Adrenal gland (tissue), 12 donors: Measurements from ENCODE around the gene MED26. TPM values are rescaled to one million over a fixed set of nuclear protein-coding genes. Genes with fewer than 3 reads are reported as not detected.

ENCODE experiments used
- DNase-seq, 7 donors: peaks; one replicate each; pipeline ENCODE4 v3.0.0-alpha.2; 2019 to 2020
- H3K27ac ChIP-seq, 5 donors: fragments of 200-600 bp; sonication (generic) in 4 of 5; 1 replicate in 3 of 5; 2 replicates in 2 of 5; pipeline versions ENCODE4 v1.5.1 to v1.8.0; 2016 to 2020; ENCODE audit warnings: mild to moderate bottlenecking in 1 of 5
- H3K27me3 ChIP-seq: fragments of 200-600 bp; 2 replicates; pipeline ENCODE4 v1.8.0; 2021
- H3K36me3 ChIP-seq, 2 donors: fragments of 200-600 bp; replicated peaks in 1 of 2; 1 replicate in 1 of 2; 2 replicates in 1 of 2; pipeline versions ENCODE4 v1.5.1 to v1.8.0; 2018 to 2022
- H3K4me1 ChIP-seq, 2 donors: fragments of 200-600 bp; replicated peaks in 1 of 2; 1 replicate in 1 of 2; 2 replicates in 1 of 2; pipeline versions ENCODE4 v1.5.1 to v1.8.0; 2018 to 2021
- H3K4me3 ChIP-seq, 4 donors: fragments of 200-600 bp; sonication (generic) in 3 of 4; one replicate each; pipeline ENCODE4 v1.5.1; 2016 to 2018
- H3K9me3 ChIP-seq, 3 donors: fragments of 200-600 bp; sonication (generic) in 1 of 3; replicated peaks in 1 of 3; 1 replicate in 2 of 3; 2 replicates in 1 of 3; pipeline versions ENCODE4 v1.5.1 to v1.8.0; 2016 to 2021
- POLR2A ChIP-seq, 2 donors: fragments of 450-650 bp; IDR thresholded peaks; one replicate each; pipeline ENCODE4 v1.6.1; 2017; ENCODE audit warnings: antibody characterized with exemption in 2 of 2, mild to moderate bottlenecking in 2 of 2, moderate library complexity in 1 of 2
- WGBS, 4 donors: extraction: QIAGEN DNeasy Blood & Tissue Kit in 2 of 4; methylation state at CpG; one replicate each; pipeline versions ENCODE4 v1.1.5 to v1.1.7; 2013 to 2017; 5-methylcytosine and 5-hydroxymethylcytosine counted together
- intact Hi-C, 2 donors: fragments of 100-400 bp; cut with DNase I; formaldehyde crosslinking; loops; one replicate each; pipeline versions ENCODE4 v1.14.1 to v1.15.0; 2022 to 2023
- polyA plus RNA-seq, 3 donors: library from polyadenylated mRNA; stranded (reverse); fragments of 200-250 nt in 2 of 3; fragments of 350-450 nt in 1 of 3; fragmentation: Illumina TruSeq in 1 of 3; extraction: RNeasy Lipid Tissue Mini Kit (QIAGEN cat#74804) in 1 of 3; gene quantifications; one replicate each; pipeline ENCODE4 v1.2.3, GENCODE V29; 2013 to 2014
- total RNA-seq, 9 donors: library from RNA; depleted of rRNA in 4 of 9; stranded (reverse); fragments of >200 nt in 4 of 9; fragments of 120-200 nt in 1 of 9; fragmentation: NEBNext Ultra II Directional in 1 of 9; extraction: Animal tissue kit (Norgen Biotek cat#: 25700) in 1 of 9; gene quantifications; one replicate each; pipeline versions ENCODE4 v1.1.0 to v1.2.4, GENCODE V29; 2013 to 2023
- TF ChIP-seq, protein P1 (sequence below), 6 experiments: fragments of 450-650 bp in 4 of 6; fragments of 200-600 bp in 2 of 6; sonication (generic) in 1 of 6; IDR thresholded peaks; 1 replicate in 5 of 6; 2 replicates in 1 of 6; pipeline versions ENCODE4 v1.5.1 to v1.8.0; 2016 to 2021; ENCODE audit warnings: antibody characterized with exemption in 6 of 6, mild to moderate bottlenecking in 2 of 6, moderate library complexity in 1 of 6
- donor health status: healthy with polysubstance abuse.
- donor health status: Bipolar disorder and iron deficiency.
- donor health status: DM: yes; HTN: yes; CAD: no.
- donor health status: DM: no; HTN: no; CAD: no.
- donor health status: DM: no; HTN: no; CAD: no.
- donor health status: DM: yes; HTN: yes; CAD: no.

The MED26 gene
- total and polyA plus RNA-seq, 12 donors, result 4.6 to 17.3 (median 9.0) TPM

DNA sequence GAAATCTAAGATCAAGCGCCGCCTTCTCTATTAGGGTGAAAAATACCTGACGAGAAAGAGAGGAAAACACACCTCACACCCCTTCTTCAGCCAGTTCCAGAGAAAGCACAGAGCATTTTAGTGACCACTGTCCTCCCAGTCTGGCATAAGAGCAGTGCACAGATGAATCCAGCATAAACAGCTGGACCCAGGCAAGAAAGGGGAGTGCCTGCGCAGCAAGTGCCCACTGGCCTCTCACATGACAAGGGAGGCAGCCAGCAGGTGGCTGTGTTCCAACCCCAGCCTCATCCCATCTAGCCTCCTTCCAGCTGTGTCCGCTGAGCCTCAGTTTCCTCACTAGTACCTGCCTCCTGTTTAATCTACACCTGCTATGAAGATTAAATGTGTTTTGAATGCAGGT lies 8.0 kb downstream of the MED26 start:
- TF ChIP-seq, protein P1, sequence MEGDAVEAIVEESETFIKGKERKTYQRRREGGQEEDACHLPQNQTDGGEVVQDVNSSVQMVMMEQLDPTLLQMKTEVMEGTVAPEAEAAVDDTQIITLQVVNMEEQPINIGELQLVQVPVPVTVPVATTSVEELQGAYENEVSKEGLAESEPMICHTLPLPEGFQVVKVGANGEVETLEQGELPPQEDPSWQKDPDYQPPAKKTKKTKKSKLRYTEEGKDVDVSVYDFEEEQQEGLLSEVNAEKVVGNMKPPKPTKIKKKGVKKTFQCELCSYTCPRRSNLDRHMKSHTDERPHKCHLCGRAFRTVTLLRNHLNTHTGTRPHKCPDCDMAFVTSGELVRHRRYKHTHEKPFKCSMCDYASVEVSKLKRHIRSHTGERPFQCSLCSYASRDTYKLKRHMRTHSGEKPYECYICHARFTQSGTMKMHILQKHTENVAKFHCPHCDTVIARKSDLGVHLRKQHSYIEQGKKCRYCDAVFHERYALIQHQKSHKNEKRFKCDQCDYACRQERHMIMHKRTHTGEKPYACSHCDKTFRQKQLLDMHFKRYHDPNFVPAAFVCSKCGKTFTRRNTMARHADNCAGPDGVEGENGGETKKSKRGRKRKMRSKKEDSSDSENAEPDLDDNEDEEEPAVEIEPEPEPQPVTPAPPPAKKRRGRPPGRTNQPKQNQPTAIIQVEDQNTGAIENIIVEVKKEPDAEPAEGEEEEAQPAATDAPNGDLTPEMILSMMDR (IDR thresholded peaks at IDR 0.05), result no peak
- no peak for TF ChIP-seq POLR2A (IDR thresholded peaks at IDR 0.05)
- 83 to 95% (median 91%) methylated on average over 4 to 5 of the region's 5 CpGs for WGBS, 4 donors
- H3K4me3 ChIP-seq, result no peak overlapping the region
- no peaks in the 10 kb centered on the region for H3K9me3 ChIP-seq
- no peaks in the 10 kb centered on the region for H3K36me3 ChIP-seq
- H3K4me1 ChIP-seq, result peaks cover 27 to 33% of the 10 kb centered on the region in 2 donors
- DNase-seq, result no peak
- intact Hi-C loops, result loop anchor here (5.0 to 10.0 kb wide), 2 partner anchors 43 to 45 kb away; partner anchors contain the start of gene SLC35E1 (in 1 of the 2)
- H3K27me3 ChIP-seq, result no peaks in the 10 kb centered on the region
- no peak overlapping the region for H3K27ac ChIP-seq

DNA sequence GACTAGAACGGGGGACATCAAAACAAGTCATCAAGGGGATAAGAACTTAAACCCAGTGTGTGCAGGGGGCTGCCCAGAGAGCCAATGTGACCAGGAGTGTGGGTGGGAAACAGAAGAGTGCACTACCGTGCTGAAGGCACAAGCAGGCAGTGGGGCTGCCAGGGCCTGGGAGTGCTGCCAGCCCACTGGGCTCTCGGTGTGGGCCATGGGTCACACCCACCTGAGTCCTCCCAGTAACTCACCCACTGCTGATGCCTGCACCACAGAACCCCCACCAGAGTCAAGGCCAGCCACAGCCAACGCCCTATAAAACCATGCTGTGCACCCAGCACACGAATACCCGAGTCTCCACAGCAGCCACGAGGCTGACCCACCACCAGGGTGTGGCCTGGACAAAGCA lies 8.5 kb downstream of the MED26 start:
- TF ChIP-seq, protein P1 (IDR thresholded peaks at IDR 0.05), result no peak
- TF ChIP-seq POLR2A (IDR thresholded peaks at IDR 0.05), result no peak
- Histone ChIP-seq H3K27ac (no peak overlapping the region), H3K27me3 (no peaks in the 10 kb centered on the region), H3K9me3 (no peaks in the 10 kb centered on the region), H3K4me3 (no peak overlapping the region), H3K4me1 (peaks cover 21 to 33% of the 10 kb centered on the region in 2 donors), H3K36me3 (no peaks in the 10 kb centered on the region)
- intact Hi-C loops, result no loop called here
- WGBS, 4 donors, result 28 to 54% (median 38%) methylated on average over 4 to 7 of the region's 7 CpGs
- DNase-seq, result peak in 4 of 7 donors; percentile 45 to 61 (median 53)

DNA sequence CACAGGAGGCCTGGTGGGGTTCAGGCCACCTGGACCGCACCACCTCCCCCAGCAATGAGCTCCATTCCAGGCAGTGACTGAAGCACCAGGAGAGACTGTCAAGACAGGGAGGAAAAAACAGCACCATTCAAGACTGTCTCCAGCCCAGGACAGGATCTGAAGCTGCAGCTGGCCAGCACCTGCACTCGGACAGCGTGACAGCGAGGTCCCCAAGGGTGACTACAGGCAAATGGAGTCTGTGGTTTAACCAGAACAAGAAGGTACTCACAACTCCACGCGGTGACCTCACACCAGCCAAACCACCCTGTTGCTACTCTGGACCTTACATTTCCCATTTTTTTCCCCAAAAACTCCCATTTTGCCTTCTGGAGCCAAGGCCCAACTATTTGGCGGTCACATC lies 9.8 kb downstream of the MED26 start:
- intact Hi-C loops, result no loop called here
- no peak for DNase-seq
- Histone ChIP-seq H3K4me3 (no peak overlapping the region), H3K27ac (no peak overlapping the region), H3K27me3 (no peaks in the 10 kb centered on the region), H3K9me3 (no peaks in the 10 kb centered on the region), H3K36me3 (no peaks in the 10 kb centered on the region), H3K4me1 (peaks cover 16 to 30% of the 10 kb centered on the region in 2 donors)
- 93 to 100% (median 97%) methylated on average over 2 to 7 of the region's 7 CpGs for WGBS, 4 donors
- no peak for TF ChIP-seq POLR2A (IDR thresholded peaks at IDR 0.05)
- TF ChIP-seq, protein P1 (IDR thresholded peaks at IDR 0.05), result no peak

DNA sequence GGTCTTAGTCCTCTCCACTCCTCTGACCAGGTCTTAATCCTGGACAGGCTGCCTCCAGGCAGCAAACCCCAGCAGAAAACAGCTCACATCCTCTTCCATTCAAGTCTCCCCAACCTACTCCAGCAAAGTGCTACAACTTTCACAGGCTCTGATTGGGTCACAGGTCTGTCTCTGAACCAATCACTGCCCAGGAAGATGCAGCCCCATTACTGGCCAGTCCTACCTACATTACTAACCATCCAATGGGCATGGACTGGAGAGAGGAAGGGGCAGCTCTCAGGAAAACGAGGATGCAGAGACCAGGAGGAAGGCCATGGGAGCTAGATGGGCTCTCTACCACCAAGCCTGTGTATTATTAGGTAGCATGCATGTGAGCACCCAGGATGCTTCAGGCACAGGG lies 12.2 kb downstream of the MED26 start:
- intact Hi-C loops, result no loop called here

More for the DNA sequence above, 12.2 kb downstream of the MED26 start:
- Histone ChIP-seq H3K36me3 (no peaks in the 10 kb centered on the region), H3K27ac (no peak overlapping the region), H3K4me1 (peaks cover 34 to 55% of the 10 kb centered on the region in 2 donors), H3K4me3 (no peak overlapping the region), H3K9me3 (no peaks in the 10 kb centered on the region), H3K27me3 (no peaks in the 10 kb centered on the region)
- no peak for DNase-seq
- 33 to 80% (median 53%) methylated on average over 1 of the region's 1 CpG for WGBS, 4 donors
- TF ChIP-seq, protein P1 (IDR thresholded peaks at IDR 0.05), result no peak
- no peak for TF ChIP-seq POLR2A (IDR thresholded peaks at IDR 0.05)
